ENCODE measurements around the gene CHCHD3. TPM values are rescaled to one million over a fixed set of nuclear protein-coding genes. Genes with fewer than 3 reads are reported as not detected.

Gene CHCHD3
- polyA plus RNA-seq, 1 donor (not counting 4 experiments of a cell fraction or from before 2014, with no cell fraction given), result 59.2 TPM

DNA sequence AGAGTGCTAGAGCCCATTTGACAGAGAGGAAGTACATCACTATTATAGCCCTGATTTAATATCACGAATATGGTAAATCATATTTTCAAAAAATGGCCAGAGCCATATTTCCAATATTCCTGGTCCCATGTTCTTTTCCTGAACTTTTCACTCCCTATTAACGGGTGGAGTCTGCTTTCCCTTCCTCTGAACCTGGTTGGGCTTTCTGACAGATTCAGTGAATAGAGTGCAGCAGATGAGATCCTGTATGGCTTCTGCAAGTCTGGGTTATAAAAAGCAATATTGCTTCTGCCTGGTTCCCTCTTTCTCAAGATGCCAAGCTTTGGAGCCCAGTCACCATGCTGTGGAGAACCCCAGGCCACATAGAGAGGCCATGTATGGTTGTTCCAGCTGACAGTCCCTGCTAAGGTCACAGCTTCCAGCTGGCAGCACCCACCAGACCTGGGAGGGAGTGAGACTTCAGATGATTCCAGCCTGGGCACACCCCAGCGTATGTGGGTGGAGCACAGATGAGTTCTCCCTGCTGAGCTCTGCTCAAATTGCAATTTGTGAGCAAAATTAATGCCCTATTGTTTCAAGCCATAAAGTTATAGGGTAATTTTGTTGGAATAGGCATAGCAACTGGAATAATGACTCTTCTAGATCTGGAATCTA is 17.9 kb upstream of the CHCHD3 start:
- H3K4me2 ChIP-seq (ENCODE audit: control insufficient read depth, extremely low read depth, insufficient read depth, low read depth, low read length), result no peak overlapping the region
- no peaks in the 10 kb centered on the region for H3K79me2 ChIP-seq (ENCODE audit: control insufficient read depth, insufficient read depth, low read length)
- dilution Hi-C loops (cut with MboI; ENCODE audit: extremely low pct_ligation_motif_present, low sequenced_read_pairs), result no loop called here
- no peak overlapping the region for H3K9ac ChIP-seq (ENCODE audit: control insufficient read depth, extremely low read depth, insufficient read depth, low read length)
- peaks cover 5% of the 10 kb centered on the region for H3K27me3 ChIP-seq (ENCODE audit: control insufficient read depth, extremely low read depth, insufficient read depth, low read length)
- no peak overlapping the region for H2AFZ ChIP-seq (ENCODE audit: control insufficient read depth, low read length)
- no peaks in the 10 kb centered on the region for H3K9me3 ChIP-seq (ENCODE audit: control insufficient read depth, low read depth, low read length)
- FAIRE-seq, result no peak
- H3K9me1 ChIP-seq (ENCODE audit: control insufficient read depth, extremely low read depth, insufficient read depth, low read length), result no peaks in the 10 kb centered on the region
- no peak for DNase-seq (ENCODE audit: low read depth, low spot score)
- no peaks in the 10 kb centered on the region for H3K36me3 ChIP-seq (ENCODE audit: control insufficient read depth in 2 of 2, extremely low read depth in 1 of 2, insufficient read depth in 2 of 2, low read length in 2 of 2)
- H3K27ac ChIP-seq (ENCODE audit: control insufficient read depth, insufficient read depth, low read length), result no peak overlapping the region
- H3K4me1 ChIP-seq (ENCODE audit: control insufficient read depth, extremely low read depth, insufficient read depth, low read length), result no peaks in the 10 kb centered on the region
- TF ChIP-seq CTCF (optimal IDR thresholded peaks at IDR 0.05 in 1 of 3, IDR thresholded peaks at IDR 0.05 in 1 of 3, conservative IDR thresholded peaks at IDR 0.05 in 1 of 3; ENCODE audit: extremely low read depth in 1 of 3, insufficient read depth in 2 of 3, low read length in 3 of 3), result no peak
- no peak for TF ChIP-seq EZH2 (IDR thresholded peaks at IDR 0.05; ENCODE audit: low read length)
- no peaks in the 10 kb centered on the region for H4K20me1 ChIP-seq (ENCODE audit: control insufficient read depth, extremely low read depth, insufficient read depth, low read length)
- no peak overlapping the region for H3K4me3 ChIP-seq (ENCODE audit: control insufficient read depth in 2 of 3, extremely low read depth in 1 of 3, insufficient read depth in 2 of 3, low read depth in 1 of 3, low read length in 3 of 3)

DNA sequence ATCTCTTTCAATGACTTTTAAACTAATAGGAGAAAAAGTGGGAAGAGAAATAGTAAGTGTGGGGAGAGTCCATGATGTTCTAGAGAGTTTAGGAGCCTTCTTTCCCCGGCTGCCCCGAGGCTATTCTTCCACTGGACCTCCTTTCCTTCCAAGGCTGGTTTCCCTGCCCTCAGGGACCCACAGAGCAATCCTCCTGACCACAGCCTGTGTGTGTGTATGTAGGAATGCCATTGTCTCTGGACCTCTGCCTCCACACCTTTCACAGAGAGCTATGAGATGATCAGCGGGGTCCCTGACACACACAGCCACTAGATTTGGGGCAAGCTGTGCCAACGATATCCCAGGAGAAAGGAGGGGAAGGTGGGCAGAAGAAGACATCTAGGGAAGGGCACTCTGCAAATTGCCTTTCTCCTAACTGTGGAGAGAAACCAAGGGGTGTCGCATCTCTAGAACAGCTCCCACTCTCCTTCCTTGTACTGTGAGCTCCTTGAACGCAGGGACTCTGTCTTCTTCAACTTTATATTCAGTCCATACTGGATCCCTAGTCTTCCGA is 13.3 kb upstream of the CHCHD3 start:
- H3K79me2 ChIP-seq (ENCODE audit: control insufficient read depth, insufficient read depth, low read length), result no peaks in the 10 kb centered on the region
- FAIRE-seq, result no peak

More for the DNA sequence above, 13.3 kb upstream of the CHCHD3 start:
- H2AFZ ChIP-seq (ENCODE audit: control insufficient read depth, low read length), result no peak overlapping the region
- H3K4me1 ChIP-seq (ENCODE audit: control insufficient read depth, extremely low read depth, insufficient read depth, low read length), result no peaks in the 10 kb centered on the region
- no peak overlapping the region for H3K9ac ChIP-seq (ENCODE audit: control insufficient read depth, extremely low read depth, insufficient read depth, low read length)
- H3K4me3 ChIP-seq (ENCODE audit: control insufficient read depth in 2 of 3, extremely low read depth in 1 of 3, insufficient read depth in 2 of 3, low read depth in 1 of 3, low read length in 3 of 3), result no peak overlapping the region
- H3K27me3 ChIP-seq (ENCODE audit: control insufficient read depth, extremely low read depth, insufficient read depth, low read length), result peaks cover 5% of the 10 kb centered on the region
- H3K9me1 ChIP-seq (ENCODE audit: control insufficient read depth, extremely low read depth, insufficient read depth, low read length), result no peaks in the 10 kb centered on the region
- no peaks in the 10 kb centered on the region for H3K36me3 ChIP-seq (ENCODE audit: control insufficient read depth in 2 of 2, extremely low read depth in 1 of 2, insufficient read depth in 2 of 2, low read length in 2 of 2)
- H3K9me3 ChIP-seq (ENCODE audit: control insufficient read depth, low read depth, low read length), result no peaks in the 10 kb centered on the region
- no peak for TF ChIP-seq CTCF (optimal IDR thresholded peaks at IDR 0.05 in 1 of 3, IDR thresholded peaks at IDR 0.05 in 1 of 3, conservative IDR thresholded peaks at IDR 0.05 in 1 of 3; ENCODE audit: extremely low read depth in 1 of 3, insufficient read depth in 2 of 3, low read length in 3 of 3)
- TF ChIP-seq EZH2 (IDR thresholded peaks at IDR 0.05; ENCODE audit: low read length), result no peak
- no peak overlapping the region for H3K27ac ChIP-seq (ENCODE audit: control insufficient read depth, insufficient read depth, low read length)
- no peak overlapping the region for H3K4me2 ChIP-seq (ENCODE audit: control insufficient read depth, extremely low read depth, insufficient read depth, low read depth, low read length)
- no peaks in the 10 kb centered on the region for H4K20me1 ChIP-seq (ENCODE audit: control insufficient read depth, extremely low read depth, insufficient read depth, low read length)
- dilution Hi-C loops (cut with MboI; ENCODE audit: extremely low pct_ligation_motif_present, low sequenced_read_pairs), result no loop called here
- DNase-seq (ENCODE audit: low read depth, low spot score), result no peak
